HPDE6-E6E7 (cell line): Measurements from ENCODE around the gene WDR48.

Source experiments
- DNase-seq: peaks from one replicate; pipeline ENCODE4 v3.0.0; 2011; ENCODE audit warnings: missing footprints; ENCODE audit errors: extremely low spot score

Gene WDR48

GRCh38 chr3:39140341-39140971 lies 88.6 kb downstream of the WDR48 start:
- DNase-seq = no peak

- peak; percentile 65 for DNase-seq
Observed at GRCh38 chr3:39141171-39141995, 89.6 kb downstream of the WDR48 start.

- no peak for DNase-seq
Observed at GRCh38 chr3:39142067-39142466, 90.3 kb downstream of the WDR48 start.

- no peak for DNase-seq
Observed at GRCh38 chr3:39143051-39143885, 91.5 kb downstream of the WDR48 start.

GRCh38 chr3:39144095-39144747 lies 92.4 kb downstream of the WDR48 start:
- DNase-seq = no peak

GRCh38 chr3:39144748-39145380 lies 93.0 kb downstream of the WDR48 start:
- no peak for DNase-seq

- DNase-seq = no peak
Observed at GRCh38 chr3:39146083-39146501, 94.3 kb downstream of the WDR48 start.
